Measurements from ENCODE around the gene OTUD3. TPM values are rescaled to one million over a fixed set of nuclear protein-coding genes. Genes with fewer than 3 reads are reported as not detected.

Gene OTUD3
- total and polyA plus RNA-seq, 9 of the 15 experiments (the other 6 are each of a cell fraction or from before 2014, with no cell fraction given) = 2.0 to 16.6 (median 11.0) TPM

DNA sequence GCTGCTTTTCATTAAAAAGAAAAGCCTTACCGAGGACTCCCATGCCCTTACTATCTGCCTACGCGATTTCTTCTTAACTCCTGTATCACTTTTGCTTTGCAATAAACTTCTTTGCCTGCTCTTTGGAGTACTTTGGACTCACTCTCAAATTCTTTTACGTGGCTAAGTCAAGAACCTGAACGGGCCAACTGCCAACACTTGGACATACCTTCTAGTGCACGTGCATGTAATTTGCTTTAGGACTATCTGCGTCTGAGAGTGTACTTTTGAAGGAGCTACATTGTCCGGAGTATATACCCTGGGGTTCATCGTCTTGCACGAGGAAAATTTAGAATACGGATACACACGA is 3.6 kb upstream of the OTUD3 start:
- no peak overlapping the region for H3K9ac ChIP-seq (ENCODE audit: insufficient read depth in 1 of 2, low read depth in 2 of 2, low read length in 2 of 2)
- peaks cover 11 to 17% of the 10 kb centered on the region in 2 experiments; a peak in 4 of 5 replicates for H3K4me1 ChIP-seq (replicated peaks in 1 of 2; ENCODE audit: control insufficient read depth in 2 of 2, insufficient read depth in 2 of 2, low read length in 2 of 2)
- in situ Hi-C loops (cut with MboI) (no loop called here), intact Hi-C loops (cut with micrococcal nuclease) (no loop called here)
- H3K4me2 ChIP-seq (ENCODE audit: insufficient read depth, low read length) = peak overlapping the region; percentile 34
- H3K9me1 ChIP-seq (ENCODE audit: control insufficient read depth, insufficient read depth, low read length) = peaks cover 2% of the 10 kb centered on the region
- BruUV-seq (replicated peaks) = TSS peak; percentile 77
- ChIA-PET POLR2A (interaction anchor here (0.6 to 1.9 kb wide), 10 partner anchors 9 to 788 kb away, joined by 3 to 6 read pairs (median 4); no protein-coding TSS in a partner anchor), CTCF (ENCODE audit: low intra/inter-chr PET ratio) (no interaction called here)
- H3K27me3 ChIP-seq (ENCODE audit: control insufficient read depth in 2 of 2, insufficient read depth in 2 of 2, low read length in 2 of 2) = peaks cover 0 to 8% of the 10 kb centered on the region in 2 experiments; a peak in 1 of 5 replicates
- FAIRE-seq (no peak), DNase-seq (ENCODE audit: extremely low read depth in 1 of 4, low spot score in 3 of 4) (no peak), ATAC-seq (no peak)
- WGBS (ENCODE audit: insufficient coverage, low coverage, missing lambda C conversion rate) = 59% methylated on average over 12 of the region's 12 CpGs
- H3K4me3 ChIP-seq = no peak overlapping the region
- H3K27ac ChIP-seq (ENCODE audit: extremely low read depth, low read depth, low read length) = peak overlapping the region; percentile 61
- peak overlapping the region; percentile 82 for H2AFZ ChIP-seq (ENCODE audit: low read depth, low read length)
- H3K9me3 ChIP-seq (replicated peaks; ENCODE audit: control insufficient read depth, insufficient read depth, low read depth, low read length) = no peaks in the 10 kb centered on the region
- H4K20me1 ChIP-seq (replicated peaks; ENCODE audit: control insufficient read depth, insufficient read depth, low read length) = no peaks in the 10 kb centered on the region
- H3K36me3 ChIP-seq (ENCODE audit: control insufficient read depth, insufficient read depth, low read length) = no peaks in the 10 kb centered on the region
- H3K79me2 ChIP-seq (ENCODE audit: control insufficient read depth, insufficient read depth, low read length) = peaks cover 14% of the 10 kb centered on the region
- TF ChIP-seq ATF1 (CRISPR knock-in tag; IDR thresholded peaks at IDR 0.05) (no peak), ATF1 (tag; IDR thresholded peaks at IDR 0.05) (peak; percentile 31; the same call in 1 of the 2 replicates), MBD2 (IDR thresholded peaks at IDR 0.05; ENCODE audit: borderline replicate concordance, low read depth) (peak; percentile 47; the same call in 1 of the 2 replicates), MYC (IDR thresholded peaks at IDR 0.05; ENCODE audit: low read depth, low read length) (no peak), MYC (CRISPR knock-in tag; IDR thresholded peaks at IDR 0.05; ENCODE audit: borderline replicate concordance, low read depth) (peak; percentile 24; the same call in 1 of the 2 replicates), TEAD2 (tag; IDR thresholded peaks at IDR 0.05) (0 out of 2 replicates have a peak, but pooled peaks have one; percentile 13), CSDE1 (IDR thresholded peaks at IDR 0.05) (0 out of 4 replicates have a peak, but pooled peaks of 1 of the 2 experiments have one; percentile 31), NFRKB (IDR thresholded peaks at IDR 0.05; ENCODE audit: low read depth) (peak; percentile 93; the same call in 1 of the 2 replicates), RBM15 (IDR thresholded peaks at IDR 0.05; ENCODE audit: insufficient read depth, low read length) (no peak), NFIC (IDR thresholded peaks at IDR 0.05) (0 out of 2 replicates have a peak, but pooled peaks have one; percentile 16)
- TF ChIP-seq, protein P1, sequence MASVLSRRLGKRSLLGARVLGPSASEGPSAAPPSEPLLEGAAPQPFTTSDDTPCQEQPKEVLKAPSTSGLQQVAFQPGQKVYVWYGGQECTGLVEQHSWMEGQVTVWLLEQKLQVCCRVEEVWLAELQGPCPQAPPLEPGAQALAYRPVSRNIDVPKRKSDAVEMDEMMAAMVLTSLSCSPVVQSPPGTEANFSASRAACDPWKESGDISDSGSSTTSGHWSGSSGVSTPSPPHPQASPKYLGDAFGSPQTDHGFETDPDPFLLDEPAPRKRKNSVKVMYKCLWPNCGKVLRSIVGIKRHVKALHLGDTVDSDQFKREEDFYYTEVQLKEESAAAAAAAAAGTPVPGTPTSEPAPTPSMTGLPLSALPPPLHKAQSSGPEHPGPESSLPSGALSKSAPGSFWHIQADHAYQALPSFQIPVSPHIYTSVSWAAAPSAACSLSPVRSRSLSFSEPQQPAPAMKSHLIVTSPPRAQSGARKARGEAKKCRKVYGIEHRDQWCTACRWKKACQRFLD (CRISPR knock-in tag; IDR thresholded peaks at IDR 0.05) = peak; percentile 70
